Measurements from ENCODE around the gene CRY1. TPM values are rescaled to one million over a fixed set of nuclear protein-coding genes. Genes with fewer than 3 reads are reported as not detected.

Gene CRY1
- polyA plus RNA-seq, 1 of the 3 experiments (the other 2 are of a cell fraction), result 4.9 TPM

- TF ChIP-seq MAX (IDR thresholded peaks at IDR 0.05; ENCODE audit: low read depth) (no peak), IRF3 (IDR thresholded peaks at IDR 0.05; ENCODE audit: low read depth, low read length) (no peak), TEAD4 (IDR thresholded peaks at IDR 0.05; ENCODE audit: borderline replicate concordance, insufficient read depth) (no peak), USF1 (IDR thresholded peaks at IDR 0.05; ENCODE audit: borderline replicate concordance, low read depth) (no peak)
- POLR2A ChIA-PET, result no interaction called here
- WGBS (ENCODE audit: low lambda C conversion rate), result 88% methylated on average over 9 of the region's 9 CpGs
- H3K9me2 ChIP-seq, result no peaks in the 10 kb centered on the region
- H3K79me2 ChIP-seq (ENCODE audit: insufficient read depth), result peaks cover 10% of the 10 kb centered on the region; the same call in 1 of the 2 replicates
- H3F3A ChIP-seq (replicated peaks; ENCODE audit: insufficient read depth), result peaks cover 6% of the 10 kb centered on the region
- no peaks in the 10 kb centered on the region for H4K20me1 ChIP-seq (ENCODE audit: insufficient read depth)
- DNase-seq, result no peak
- H3K27ac ChIP-seq (ENCODE audit: low read depth in 2 of 2, low read length in 1 of 2), result no peak overlapping the region
- CTCF ChIA-PET, result no interaction called here
- H3K27me3 ChIP-seq (ENCODE audit: insufficient read depth), result no peaks in the 10 kb centered on the region
- no peaks in the 10 kb centered on the region for H3K36me3 ChIP-seq (replicated peaks in 1 of 2; ENCODE audit: control insufficient read depth in 1 of 2, insufficient read depth in 2 of 2, low read length in 1 of 2)
- H3K4me2 ChIP-seq, result no peak overlapping the region
- H3K9ac ChIP-seq, result no peak overlapping the region
- no peaks in the 10 kb centered on the region; a peak in 1 of 4 replicates for H3K4me1 ChIP-seq (ENCODE audit: control insufficient read depth in 1 of 2, insufficient read depth in 2 of 2, low read depth in 1 of 2, low read length in 1 of 2)
- H2AFZ ChIP-seq (ENCODE audit: low read depth), result no peak overlapping the region
- no peak overlapping the region for H3K4me3 ChIP-seq (ENCODE audit: low read depth in 2 of 2, low read length in 1 of 2)
- H3K9me3 ChIP-seq, result no peaks in the 10 kb centered on the region
Observed at GRCh38 chr12:107033758-107034739, 59.3 kb downstream of the CRY1 start.

- H3F3A ChIP-seq (replicated peaks; ENCODE audit: insufficient read depth), result peaks cover 12% of the 10 kb centered on the region
- no peaks in the 10 kb centered on the region for H3K36me3 ChIP-seq (replicated peaks in 1 of 2; ENCODE audit: control insufficient read depth in 1 of 2, insufficient read depth in 2 of 2, low read length in 1 of 2)
- H3K4me2 ChIP-seq, result no peak overlapping the region
- no peaks in the 10 kb centered on the region for H3K9me3 ChIP-seq
- no peak overlapping the region for H3K27ac ChIP-seq (ENCODE audit: low read depth in 2 of 2, low read length in 1 of 2)
- H2AFZ ChIP-seq (ENCODE audit: low read depth), result no peak overlapping the region
- no peak overlapping the region for H3K9ac ChIP-seq
- ChIA-PET CTCF (no interaction called here), POLR2A (no interaction called here)
- no peak for DNase-seq
- peaks cover 6% of the 10 kb centered on the region; the same call in 1 of the 2 replicates for H4K20me1 ChIP-seq (ENCODE audit: insufficient read depth)
- H3K4me3 ChIP-seq (ENCODE audit: low read depth in 2 of 2, low read length in 1 of 2), result no peak overlapping the region
- peaks cover 16% of the 10 kb centered on the region; the same call in 1 of the 2 replicates for H3K79me2 ChIP-seq (ENCODE audit: insufficient read depth)
- no peaks in the 10 kb centered on the region for H3K27me3 ChIP-seq (ENCODE audit: insufficient read depth)
- WGBS (ENCODE audit: low lambda C conversion rate), result 97% methylated on average over 7 of the region's 7 CpGs
- H3K4me1 ChIP-seq (ENCODE audit: control insufficient read depth in 1 of 2, insufficient read depth in 2 of 2, low read depth in 1 of 2, low read length in 1 of 2), result peaks cover 0 to 6% of the 10 kb centered on the region in 2 experiments; a peak in 2 of 4 replicates
- H3K9me2 ChIP-seq, result no peaks in the 10 kb centered on the region
- TF ChIP-seq NFIC (IDR thresholded peaks at IDR 0.05; ENCODE audit: borderline replicate concordance), result no peak
- no peak for TF ChIP-seq RAD21 (IDR thresholded peaks at IDR 0.05; ENCODE audit: low read length)
- TF ChIP-seq GABPA (IDR thresholded peaks at IDR 0.05; ENCODE audit: low read depth), result no peak
- no peak for TF ChIP-seq TEAD4 (IDR thresholded peaks at IDR 0.05; ENCODE audit: borderline replicate concordance, insufficient read depth)
- no peak for TF ChIP-seq TAF1 (IDR thresholded peaks at IDR 0.05; ENCODE audit: borderline replicate concordance, low read depth, low read length)
- no peak for TF ChIP-seq POLR2AphosphoS5 (IDR thresholded peaks at IDR 0.05; ENCODE audit: low read depth, low read length)
- no peak for TF ChIP-seq TCF12 (IDR thresholded peaks at IDR 0.05)
- no peak for TF ChIP-seq CHD2 (IDR thresholded peaks at IDR 0.05; ENCODE audit: low read length, partially characterized antibody)
- no peak for TF ChIP-seq YY1 (IDR thresholded peaks at IDR 0.05; ENCODE audit: low read depth)
- TF ChIP-seq FOXJ3 (CRISPR knock-in tag; IDR thresholded peaks at IDR 0.05), result no peak
- TF ChIP-seq MAX (IDR thresholded peaks at IDR 0.05; ENCODE audit: low read depth), result no peak
- TF ChIP-seq GATA2 (CRISPR knock-in tag; IDR thresholded peaks at IDR 0.05), result no peak
- TF ChIP-seq PBX3 (IDR thresholded peaks at IDR 0.05), result no peak
- no peak for TF ChIP-seq EZH2phosphoT487 (IDR thresholded peaks at IDR 0.05; ENCODE audit: borderline replicate concordance, low read depth)
- TF ChIP-seq RCOR1 (IDR thresholded peaks at IDR 0.05; ENCODE audit: low read length), result no peak
- no peak for TF ChIP-seq RXRA (IDR thresholded peaks at IDR 0.05; ENCODE audit: borderline replicate concordance, low read depth)
- no peak for TF ChIP-seq ZBTB33 (IDR thresholded peaks at IDR 0.05; ENCODE audit: borderline replicate concordance, low read depth)
- no peak for TF ChIP-seq JUND (IDR thresholded peaks at IDR 0.05)
Observed at GRCh38 chr12:107032266-107032665, 61.1 kb downstream of the CRY1 start.
